DOHH2 (cell line): ENCODE results near the gene OBSCN.
"Not testable (repeated sequence)": the region's sequence is repeated elsewhere in the genome, so short reads cannot be mapped to it uniquely, and the experiment has no call there.

Source experiments
- H3F3A ChIP-seq: fragments of 200-600 bp; sonication (generic), shearing (Covaris generic); 2 replicates; pipeline ENCODE4 v1.6.0; 2016; ENCODE audit warnings: antibody characterized with exemption, mild to moderate bottlenecking; ENCODE audit not compliant: control insufficient read depth, insufficient read depth
- H3K27ac ChIP-seq: fragments of 200-600 bp; sonication (generic); 2 replicates; pipeline ENCODE4 v1.5.1; 2014; ENCODE audit warnings: low read depth, mild to moderate bottlenecking, low read length, moderate library complexity
- H3K27me3 ChIP-seq: fragments of 200-600 bp; sonication (generic); 2 replicates; pipeline ENCODE4 v1.6.1; 2014; ENCODE audit warnings: mild to moderate bottlenecking, low read length, mixed read lengths; ENCODE audit not compliant: control insufficient read depth
- H3K36me3 ChIP-seq: fragments of 200-600 bp; sonication (generic); 2 replicates; pipeline ENCODE4 v1.6.1; 2014; ENCODE audit warnings: mild to moderate bottlenecking, low read length, moderate library complexity, mixed read lengths; ENCODE audit not compliant: control insufficient read depth
- H3K4me1 ChIP-seq: fragments of 200-600 bp; sonication (generic); 2 replicates; pipeline ENCODE4 v1.6.1; 2014; ENCODE audit warnings: mild to moderate bottlenecking, low read length, mixed read lengths; ENCODE audit not compliant: control insufficient read depth
- H3K4me2 ChIP-seq: fragments of 200-600 bp; sonication (generic); 2 replicates; pipeline ENCODE4 v1.6.0; 2014; ENCODE audit warnings: mild to moderate bottlenecking, low read length, moderate library complexity
- H3K4me3 ChIP-seq: fragments of 200-600 bp; sonication (generic); 2 replicates; pipeline ENCODE4 v1.5.1; 2014; ENCODE audit warnings: mild to moderate bottlenecking, low read length, mixed read lengths
- H3K79me2 ChIP-seq: fragments of 200-600 bp; sonication (generic); 2 replicates; pipeline ENCODE4 v1.6.1; 2014; ENCODE audit warnings: mild to moderate bottlenecking, low read length, mixed read lengths; ENCODE audit not compliant: control insufficient read depth
- H3K9me2 ChIP-seq: fragments of 200-600 bp; sonication (generic); replicated peaks from 2 replicates; pipeline ENCODE4 v1.6.1; 2014; ENCODE audit warnings: mild to moderate bottlenecking, low read length, mixed read lengths; ENCODE audit not compliant: control insufficient read depth
- H3K9me3 ChIP-seq: fragments of 200-600 bp; sonication (generic); 2 replicates; pipeline ENCODE4 v1.6.1; 2014; ENCODE audit warnings: antibody characterized with exemption, low read length, mixed read lengths; ENCODE audit not compliant: control insufficient read depth, insufficient read depth
- H4K20me1 ChIP-seq: fragments of 200-600 bp; sonication (generic); 2 replicates; pipeline ENCODE4 v1.6.0; 2014; ENCODE audit warnings: low read depth, mild to moderate bottlenecking, antibody characterized with exemption, low read length, moderate library complexity; ENCODE audit not compliant: control insufficient read depth, insufficient read depth
- CTCF ChIP-seq: fragments of 200-600 bp; sonication (generic); IDR thresholded peaks from one replicate; pipeline ENCODE4 v1.5.1; 2014; ENCODE audit warnings: antibody characterized with exemption, mild to moderate bottlenecking, low read depth, low read length; ENCODE audit not compliant: poor library complexity, severe bottlenecking
- EZH2phosphoT487 ChIP-seq: fragments of 200-600 bp; sonication (generic); IDR thresholded peaks from 2 replicates; pipeline ENCODE4 v1.6.1; 2017; ENCODE audit warnings: borderline replicate concordance, mild to moderate bottlenecking, antibody characterized with exemption, low read length, moderate library complexity, mixed read lengths

The OBSCN gene

GRCh38 chr1:228226141-228226874, 18.5 kb downstream of the OBSCN start:
- Histone ChIP-seq H3K4me2 (no peak overlapping the region), H3K9me2 (no peaks in the 10 kb centered on the region), H3K27ac (no peak overlapping the region), H3F3A (no peaks in the 10 kb centered on the region), H3K27me3 (no peaks in the 10 kb centered on the region), H3K9me3 (no peaks in the 10 kb centered on the region), H3K36me3 (no peaks in the 10 kb centered on the region), H3K4me1 (no peaks in the 10 kb centered on the region), H3K79me2 (no peaks in the 10 kb centered on the region), H3K4me3 (no peak overlapping the region), H4K20me1 (no peaks in the 10 kb centered on the region)
- TF ChIP-seq EZH2phosphoT487 (no peak), CTCF (no peak)

GRCh38 chr1:228226956-228227791, 19.3 kb downstream of the OBSCN start:
- peak; percentile 48 for TF ChIP-seq CTCF
- TF ChIP-seq EZH2phosphoT487, result no peak
- Histone ChIP-seq H3K27ac (no peak overlapping the region), H3K4me1 (no peaks in the 10 kb centered on the region), H4K20me1 (no peaks in the 10 kb centered on the region), H3K27me3 (no peaks in the 10 kb centered on the region), H3K4me2 (no peak overlapping the region), H3F3A (no peaks in the 10 kb centered on the region), H3K9me3 (no peaks in the 10 kb centered on the region), H3K79me2 (no peaks in the 10 kb centered on the region), H3K4me3 (no peak overlapping the region), H3K36me3 (no peaks in the 10 kb centered on the region), H3K9me2 (no peaks in the 10 kb centered on the region)

GRCh38 chr1:228228147-228228546, 20.3 kb downstream of the OBSCN start:
- not testable (repeated sequence) for H3K27ac ChIP-seq, H3K9me2 ChIP-seq, H3K79me2 ChIP-seq, H3K9me3 ChIP-seq, H3F3A ChIP-seq, H3K27me3 ChIP-seq, H3K4me3 ChIP-seq, H3K4me2 ChIP-seq, H4K20me1 ChIP-seq, H3K4me1 ChIP-seq, H3K36me3 ChIP-seq

GRCh38 chr1:228228601-228229074, 20.8 kb downstream of the OBSCN start:
- H3K4me2 ChIP-seq, result no peak overlapping the region
- no peaks in the 10 kb centered on the region for H3K79me2 ChIP-seq
- H3K4me1 ChIP-seq, result no peaks in the 10 kb centered on the region
- TF ChIP-seq EZH2phosphoT487, result no peak
- TF ChIP-seq CTCF, result no peak
- H4K20me1 ChIP-seq, result no peaks in the 10 kb centered on the region
- H3K27me3 ChIP-seq, result no peaks in the 10 kb centered on the region
- H3K36me3 ChIP-seq, result no peaks in the 10 kb centered on the region
- H3F3A ChIP-seq, result no peaks in the 10 kb centered on the region
- H3K9me3 ChIP-seq, result no peaks in the 10 kb centered on the region
- no peaks in the 10 kb centered on the region for H3K9me2 ChIP-seq
- no peak overlapping the region for H3K27ac ChIP-seq
- no peak overlapping the region for H3K4me3 ChIP-seq
